GM19438 (cell line): Measurements from ENCODE around the gene MOB2.

Source experiments
- ATAC-seq: cut with Tn5 transposase; IDR thresholded peaks from one replicate; pipeline ENCODE4 v1.9.1; 2021; ENCODE audit warnings: low read depth; ENCODE audit not compliant: unreplicated experiment

The MOB2 gene

DNA sequence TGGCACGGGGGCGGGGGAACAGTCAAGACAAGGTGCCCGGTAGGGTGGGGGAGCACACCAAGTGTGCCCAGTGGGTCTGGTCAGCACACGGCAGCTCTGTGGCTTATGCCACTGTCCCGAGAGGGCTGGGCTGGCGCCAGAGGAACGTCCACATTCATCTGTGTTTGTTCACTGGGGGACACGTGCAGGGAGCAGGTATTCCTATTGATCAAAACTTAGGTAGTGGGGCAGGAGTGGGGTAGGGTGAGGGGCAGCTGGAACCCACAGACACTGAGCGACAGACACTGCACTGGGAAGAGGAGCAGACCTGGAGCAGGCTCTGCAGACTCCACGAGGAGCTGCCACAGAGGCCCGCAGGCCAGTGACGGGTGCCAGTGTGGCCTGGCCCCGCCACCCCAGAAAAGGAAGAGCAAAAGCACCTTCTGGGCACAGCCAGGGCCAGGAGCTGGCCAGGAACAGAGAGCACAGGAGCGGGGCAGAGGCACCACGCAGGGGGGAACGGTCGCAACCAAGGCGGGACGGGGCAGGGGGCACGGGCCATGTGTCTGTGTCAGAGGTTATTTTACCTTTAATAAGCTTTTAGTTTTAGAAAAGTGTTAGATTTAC, 2.1 kb upstream of the MOB2 start:
- ATAC-seq, result no peak

DNA sequence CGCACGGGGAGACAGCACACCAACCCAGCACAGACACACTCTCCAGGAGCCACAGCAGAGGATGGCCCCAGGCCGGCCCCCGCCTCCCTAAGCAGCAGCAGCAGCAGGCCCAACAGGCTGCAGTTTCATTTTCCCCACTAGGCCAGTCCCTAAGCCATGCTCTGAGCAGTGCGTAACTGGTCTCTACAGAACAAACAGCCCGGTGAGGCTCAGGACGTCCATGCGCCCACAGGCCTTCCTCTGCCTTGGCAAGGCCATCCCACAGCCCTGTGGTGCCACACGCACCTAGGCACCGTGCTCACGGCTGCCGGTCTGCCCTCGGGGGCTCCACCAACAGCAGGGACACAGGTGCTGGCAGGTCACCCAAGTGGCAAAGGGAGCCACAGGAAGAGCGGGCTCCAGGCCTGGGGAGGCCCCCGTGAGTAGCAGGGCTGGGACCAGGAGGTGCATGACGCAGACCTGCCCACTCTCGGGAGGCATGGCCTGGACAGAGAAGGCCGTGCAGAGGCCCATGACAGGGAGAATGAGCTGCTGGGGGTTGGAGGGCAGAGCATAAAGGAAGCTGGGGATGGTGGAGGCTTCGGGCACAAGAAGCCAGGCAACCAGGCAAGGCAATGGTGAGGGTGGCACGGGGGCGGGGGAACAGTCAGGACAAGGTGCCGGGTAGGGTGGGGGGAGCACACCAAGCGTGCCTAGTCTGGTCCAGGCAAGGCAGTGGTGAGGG, 1.4 kb upstream of the MOB2 start:
- no peak for ATAC-seq

- no peak for ATAC-seq
Measured at GRCh38 chr11:1487091-1487850, 692 bp upstream of the MOB2 start.

- no peak for ATAC-seq
Measured at GRCh38 chr11:1485504-1485885, 1.1 kb downstream of the MOB2 start.

- ATAC-seq, result no peak
Measured at GRCh38 chr11:1484695-1485503, 1.7 kb downstream of the MOB2 start.

DNA sequence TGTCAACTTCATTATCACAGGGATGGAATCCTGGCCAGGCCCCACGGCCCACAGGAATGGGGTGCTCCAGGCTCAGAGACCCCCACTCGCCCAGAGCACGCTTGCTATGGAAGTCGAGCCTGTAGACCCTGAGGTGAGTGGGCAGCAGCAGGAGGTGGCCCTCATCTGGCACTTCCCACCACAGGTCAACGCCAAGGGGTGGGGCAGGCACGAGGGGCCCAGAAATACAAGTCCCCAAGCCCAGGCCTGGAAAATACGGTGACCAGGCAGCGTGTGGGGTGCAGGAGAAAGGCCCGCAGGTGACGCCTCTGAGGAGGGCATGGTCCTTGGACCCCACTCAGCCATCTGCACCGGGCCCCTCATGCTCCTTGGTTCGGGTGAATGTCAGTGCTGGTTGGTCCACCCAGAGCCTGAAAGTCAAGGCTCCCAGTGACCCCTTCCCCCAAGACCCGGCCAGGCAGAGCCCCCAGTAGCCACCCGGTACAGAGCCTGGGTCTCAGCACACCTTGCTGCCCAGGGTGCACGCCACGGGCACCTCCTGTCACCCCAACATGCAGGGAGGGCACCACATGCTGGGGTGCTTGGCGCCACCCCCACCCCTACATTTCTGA, 2.4 kb downstream of the MOB2 start:
- no peak for ATAC-seq

GRCh38 chr11:1483445-1483961, 3.1 kb downstream of the MOB2 start:
- ATAC-seq, result no peak

GRCh38 chr11:1482581-1483444, 3.8 kb downstream of the MOB2 start:
- ATAC-seq, result no peak

DNA sequence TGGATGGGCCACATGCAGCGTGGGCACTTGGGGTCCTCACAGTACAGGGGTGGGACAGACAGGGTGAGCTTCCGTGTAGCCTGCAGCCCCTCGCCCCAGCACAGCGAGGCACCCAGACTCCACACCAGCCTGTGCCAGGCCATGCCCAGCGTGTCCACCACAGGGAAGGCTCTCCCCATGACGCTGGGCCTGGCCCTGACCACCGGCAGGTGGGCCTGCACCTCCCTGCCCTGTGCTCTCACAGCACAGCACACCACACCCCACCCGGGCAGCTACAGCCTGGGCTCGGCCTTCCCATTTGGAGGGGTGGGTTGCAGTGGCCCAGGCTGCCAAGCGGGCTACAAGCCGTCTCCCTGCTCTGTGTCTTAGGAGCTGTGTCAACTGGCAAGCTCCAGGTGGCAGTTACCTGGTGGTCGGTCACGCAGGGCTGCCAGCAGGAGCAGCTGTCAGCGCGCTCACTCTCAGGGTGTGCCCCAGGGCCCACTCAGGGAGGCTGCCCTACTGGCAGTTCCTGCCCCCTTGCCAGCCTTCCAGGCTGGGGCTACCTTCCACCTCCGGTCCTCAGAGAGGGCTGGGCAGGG, 4.6 kb downstream of the MOB2 start:
- ATAC-seq, result no peak

DNA sequence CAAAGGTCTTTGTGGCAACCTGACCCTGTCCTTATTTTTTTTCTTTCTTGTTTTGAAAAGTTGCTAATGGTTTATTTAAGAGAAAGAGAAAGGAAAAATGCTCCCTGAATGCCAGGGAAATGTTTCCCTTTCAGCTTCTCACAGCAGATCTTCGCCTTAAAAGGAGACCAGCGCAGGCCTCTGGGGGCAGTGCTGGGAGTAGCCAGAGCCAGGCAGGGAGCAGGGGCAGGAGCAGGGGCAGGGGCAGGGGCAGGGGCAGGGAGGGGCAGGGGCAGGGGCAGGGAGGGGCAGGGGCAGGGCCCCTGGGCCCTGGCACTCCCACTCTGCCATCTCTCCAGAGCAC, 5.1 kb downstream of the MOB2 start:
- ATAC-seq, result no peak

- ATAC-seq, result no peak
Measured at GRCh38 chr11:1480555-1481482, 5.8 kb downstream of the MOB2 start.

DNA sequence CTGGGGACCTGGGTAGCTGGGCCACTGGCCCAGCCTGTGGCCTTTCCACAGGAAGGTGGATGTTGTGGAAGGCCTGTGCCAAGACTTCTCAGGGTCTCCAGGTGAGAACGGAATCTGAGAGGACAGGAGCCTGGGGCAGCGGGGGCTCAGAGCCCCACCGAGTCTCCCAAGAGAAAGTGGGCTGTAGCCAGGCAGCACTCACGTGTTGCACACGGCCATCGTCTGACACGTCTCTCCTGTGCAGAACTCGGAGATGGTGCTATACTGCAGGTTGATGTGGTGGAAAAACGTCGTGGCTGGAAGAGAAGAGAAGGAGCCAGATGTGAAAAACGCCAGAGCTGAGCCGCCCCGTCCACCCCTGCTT, 6.4 kb downstream of the MOB2 start:
- ATAC-seq, result no peak

DNA sequence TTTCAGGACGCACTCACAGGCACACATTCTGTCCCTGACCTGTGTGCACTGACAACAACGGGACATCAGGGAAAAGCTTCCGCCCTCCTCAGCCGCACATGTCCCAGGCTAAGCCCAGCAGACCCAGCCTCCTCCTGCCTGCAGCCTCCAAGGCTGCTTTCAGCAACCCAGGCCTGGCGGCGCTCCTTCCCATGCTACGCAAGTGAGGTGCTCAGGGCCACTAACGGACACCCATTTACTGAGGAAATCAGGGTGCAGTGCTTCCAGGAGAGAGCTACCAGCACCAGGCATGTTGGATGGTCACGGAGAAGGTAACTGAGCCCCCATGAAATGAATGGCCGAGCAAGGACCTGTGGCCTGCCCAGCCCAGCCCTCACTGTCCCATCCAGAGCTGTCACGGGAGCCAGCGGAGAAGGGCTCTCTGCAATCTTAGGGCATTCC, 6.9 kb downstream of the MOB2 start:
- ATAC-seq, result no peak

GRCh38 chr11:1479006-1479677, 7.4 kb downstream of the MOB2 start:
- no peak for ATAC-seq

- ATAC-seq, result no peak
Measured at GRCh38 chr11:1478544-1478943, 8.0 kb downstream of the MOB2 start.

DNA sequence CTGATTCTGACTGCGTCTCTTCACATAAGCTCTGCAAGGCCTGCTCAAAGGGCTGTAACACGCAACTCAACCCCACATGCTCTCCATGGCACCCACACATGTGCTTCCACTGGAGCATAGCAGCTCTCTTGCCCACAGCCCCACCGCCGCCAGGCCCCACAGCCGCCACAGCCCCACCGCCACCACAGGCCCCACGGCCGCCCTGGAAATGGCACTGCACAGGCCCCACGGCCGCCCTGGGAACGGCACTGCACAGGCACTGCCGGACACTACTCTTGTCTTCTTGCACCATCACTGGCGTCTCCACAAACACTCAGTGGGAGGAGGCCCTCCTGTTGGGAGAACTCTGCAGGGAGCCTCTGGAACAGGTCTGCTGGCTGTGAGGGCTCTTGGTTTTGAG, 8.6 kb downstream of the MOB2 start:
- ATAC-seq, result no peak

DNA sequence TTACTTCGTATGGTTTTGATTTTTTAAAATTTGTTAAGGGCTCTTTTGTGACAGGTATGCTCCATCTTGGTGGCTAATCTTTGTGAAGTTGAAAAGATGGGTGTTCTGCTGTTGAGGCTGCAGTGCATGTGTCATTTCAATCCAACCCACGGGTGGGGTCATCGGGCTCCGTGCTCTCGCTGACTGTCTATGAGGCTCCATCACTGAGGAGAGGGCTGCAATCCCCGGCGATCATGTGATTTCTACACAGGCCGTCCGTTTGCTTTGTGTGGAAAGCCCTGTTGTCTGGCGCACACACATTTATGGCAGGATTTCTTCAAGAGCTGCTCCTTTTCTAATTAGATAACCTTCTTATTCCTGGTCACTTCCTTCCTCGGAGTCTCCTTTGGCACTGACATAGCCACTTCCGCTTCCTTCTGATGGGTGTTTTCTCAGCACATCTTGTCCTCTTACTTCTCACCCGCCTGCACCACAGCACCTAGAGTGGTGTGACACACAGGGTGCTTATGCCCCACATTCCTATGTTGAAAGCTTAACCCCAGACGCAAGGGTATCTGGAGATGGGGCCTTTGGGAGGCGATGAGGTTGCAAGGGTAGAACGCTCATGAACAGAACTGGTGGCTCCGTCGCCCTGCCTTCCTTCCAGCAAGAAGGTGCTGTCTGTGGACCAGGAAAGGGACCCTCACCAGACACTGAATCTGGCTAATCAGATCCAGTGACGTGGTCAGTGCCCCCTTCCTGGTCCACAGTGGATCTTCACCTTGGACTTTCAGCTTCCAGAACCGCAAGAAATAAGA, 9.4 kb downstream of the MOB2 start:
- ATAC-seq, result no peak
